Epithelial cell of esophagus (primary cell): Measurements from ENCODE around the gene ZBTB39.

Experiments
- DNase-seq: peaks from one replicate; pipeline ENCODE4 v3.0.0; 2010; ENCODE audit warnings: low read depth
- H3K4me3 ChIP-seq: 2 replicates; pipeline ENCODE4 v1.5.1; 2011; ENCODE audit warnings: mild to moderate bottlenecking, low read length, control low read depth
- CTCF ChIP-seq: IDR thresholded peaks from 2 replicates; pipeline ENCODE4 v1.5.1; 2011; ENCODE audit warnings: low read depth, mild to moderate bottlenecking, low read length, control low read depth, inconsistent platforms; ENCODE audit not compliant: insufficient read depth; ENCODE audit errors: missing control alignments

The ZBTB39 gene

GRCh38 chr12:56948881-56949280 lies 57.5 kb downstream of the ZBTB39 start:
- DNase-seq, result no peak
- no peak for TF ChIP-seq CTCF
- H3K4me3 ChIP-seq, result no peak overlapping the region
